Measurements from ENCODE around the gene DBNDD1.

Gene DBNDD1

DNA sequence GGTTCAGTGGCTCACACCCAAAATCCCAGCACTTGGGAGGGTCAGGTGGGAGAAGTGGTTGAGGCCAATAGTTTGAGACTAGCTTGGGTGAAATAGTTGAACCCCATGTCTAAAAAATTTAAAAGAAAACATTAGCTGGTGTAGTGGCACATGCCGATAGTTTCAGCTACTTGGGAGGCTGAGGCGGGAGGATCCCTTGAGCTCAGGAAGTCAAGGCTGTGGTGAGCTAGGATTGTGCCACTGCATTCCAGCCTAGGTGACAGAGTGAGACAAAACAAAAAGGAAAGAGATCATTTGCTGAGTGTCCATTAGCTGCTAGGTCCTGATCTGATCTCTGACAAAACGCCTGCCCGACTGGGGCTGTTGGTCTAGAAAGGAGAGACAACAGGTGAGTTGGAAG is 14.1 kb upstream of the DBNDD1 start:
- no peak overlapping the region for H3K9ac ChIP-seq (ENCODE audit: low read depth, low read length)
- no peak overlapping the region for H3K4me3 ChIP-seq (ENCODE audit: low read length)
- H3K27me3 ChIP-seq (ENCODE audit: control insufficient read depth, insufficient read depth, low read length), result no peaks in the 10 kb centered on the region
- peaks cover 41% of the 10 kb centered on the region for H3K36me3 ChIP-seq (ENCODE audit: insufficient read depth, low read length)
- no peaks in the 10 kb centered on the region for H3K4me1 ChIP-seq (ENCODE audit: control insufficient read depth, insufficient read depth, low read length)
- H3K9me3 ChIP-seq (replicated peaks; ENCODE audit: low read length), result no peaks in the 10 kb centered on the region
- no peak overlapping the region for H3K4me2 ChIP-seq (ENCODE audit: low read length)

DNA sequence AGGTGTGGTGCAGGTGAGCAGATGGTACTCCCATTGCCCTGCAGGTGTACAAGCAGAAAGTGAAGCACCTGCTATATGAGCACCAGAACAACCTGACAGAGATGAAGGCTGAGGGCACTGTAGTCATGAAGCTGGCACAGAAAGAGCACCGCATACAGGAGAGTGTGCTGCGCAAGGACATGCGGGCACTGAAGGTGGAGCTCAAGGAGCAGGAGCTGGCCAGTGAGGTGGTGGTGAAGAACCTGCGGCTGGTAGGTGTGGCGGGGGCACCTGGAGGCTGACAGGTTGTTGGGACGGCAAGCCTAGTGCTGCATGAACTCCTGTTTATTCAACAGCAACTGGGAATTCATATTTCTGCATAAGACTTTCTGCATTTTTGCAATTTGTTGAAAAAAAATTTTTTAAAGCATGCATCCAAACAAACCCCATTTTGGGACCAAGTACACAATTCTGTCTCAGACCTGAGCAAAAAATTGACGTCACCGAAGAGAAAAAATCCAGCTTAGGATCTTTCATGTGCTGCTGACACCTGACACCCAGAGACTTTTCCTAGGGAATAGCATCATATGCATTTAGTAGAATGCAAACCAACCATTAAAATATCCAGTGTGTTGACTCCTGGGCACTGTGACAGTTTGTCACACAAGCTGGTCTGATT is 13.5 kb upstream of the DBNDD1 start:
- Histone ChIP-seq H3K36me3 (ENCODE audit: insufficient read depth, low read length) (peaks cover 37% of the 10 kb centered on the region), H3K27me3 (ENCODE audit: control insufficient read depth, insufficient read depth, low read length) (no peaks in the 10 kb centered on the region)

DNA sequence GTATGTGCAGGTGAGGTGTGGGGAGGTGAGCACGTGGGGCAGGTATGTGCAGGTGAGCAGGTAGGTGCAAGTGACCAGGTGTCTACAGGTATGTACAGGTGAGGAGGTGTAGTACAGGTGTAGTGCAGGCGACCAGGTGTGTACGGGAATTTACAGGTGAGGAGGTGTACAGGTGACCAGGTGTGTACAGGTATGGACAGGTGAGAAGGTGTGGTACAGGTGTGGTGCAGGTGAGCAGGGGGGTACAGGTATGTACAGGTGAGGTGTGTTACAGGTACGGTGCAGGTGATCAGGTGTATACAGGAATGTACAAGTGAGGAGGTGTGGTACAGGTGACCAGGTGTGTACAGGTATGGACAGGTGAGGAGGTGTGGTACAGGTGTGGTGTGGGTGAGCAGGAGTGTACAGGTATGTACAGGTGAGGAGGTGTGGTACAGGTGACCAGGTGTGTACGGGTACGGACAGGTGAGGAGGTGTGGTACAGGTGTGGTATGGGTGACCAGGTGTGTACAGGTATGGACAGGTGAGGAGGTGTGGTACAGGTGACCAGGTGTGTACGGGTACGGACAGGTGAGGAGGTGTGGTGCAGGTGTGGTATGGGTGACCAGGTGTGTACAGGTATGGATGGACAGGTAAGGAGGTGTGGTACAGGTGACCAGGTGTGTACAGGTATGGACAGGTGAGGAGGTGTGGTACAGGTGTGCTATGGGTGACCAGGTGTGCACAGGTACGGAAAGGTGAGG is 12.8 kb upstream of the DBNDD1 start:
- H3K9me3 ChIP-seq (replicated peaks; ENCODE audit: low read length), result no peaks in the 10 kb centered on the region
- H3K4me3 ChIP-seq (ENCODE audit: low read length), result no peak overlapping the region
- H3K9ac ChIP-seq (ENCODE audit: low read depth, low read length), result no peak overlapping the region
- H3K36me3 ChIP-seq (ENCODE audit: insufficient read depth, low read length), result peaks cover 31% of the 10 kb centered on the region
- no peaks in the 10 kb centered on the region for H3K4me1 ChIP-seq (ENCODE audit: control insufficient read depth, insufficient read depth, low read length)
- no peaks in the 10 kb centered on the region for H3K27me3 ChIP-seq (ENCODE audit: control insufficient read depth, insufficient read depth, low read length)
- H3K4me2 ChIP-seq (ENCODE audit: low read length), result no peak overlapping the region

More for the DNA sequence above, 13.5 kb upstream of the DBNDD1 start:
- Histone ChIP-seq H3K9me3 (replicated peaks; ENCODE audit: low read length) (no peaks in the 10 kb centered on the region), H3K4me1 (ENCODE audit: control insufficient read depth, insufficient read depth, low read length) (no peaks in the 10 kb centered on the region), H3K4me3 (ENCODE audit: low read length) (no peak overlapping the region), H3K4me2 (ENCODE audit: low read length) (no peak overlapping the region), H3K9ac (ENCODE audit: low read depth, low read length) (no peak overlapping the region)

DNA sequence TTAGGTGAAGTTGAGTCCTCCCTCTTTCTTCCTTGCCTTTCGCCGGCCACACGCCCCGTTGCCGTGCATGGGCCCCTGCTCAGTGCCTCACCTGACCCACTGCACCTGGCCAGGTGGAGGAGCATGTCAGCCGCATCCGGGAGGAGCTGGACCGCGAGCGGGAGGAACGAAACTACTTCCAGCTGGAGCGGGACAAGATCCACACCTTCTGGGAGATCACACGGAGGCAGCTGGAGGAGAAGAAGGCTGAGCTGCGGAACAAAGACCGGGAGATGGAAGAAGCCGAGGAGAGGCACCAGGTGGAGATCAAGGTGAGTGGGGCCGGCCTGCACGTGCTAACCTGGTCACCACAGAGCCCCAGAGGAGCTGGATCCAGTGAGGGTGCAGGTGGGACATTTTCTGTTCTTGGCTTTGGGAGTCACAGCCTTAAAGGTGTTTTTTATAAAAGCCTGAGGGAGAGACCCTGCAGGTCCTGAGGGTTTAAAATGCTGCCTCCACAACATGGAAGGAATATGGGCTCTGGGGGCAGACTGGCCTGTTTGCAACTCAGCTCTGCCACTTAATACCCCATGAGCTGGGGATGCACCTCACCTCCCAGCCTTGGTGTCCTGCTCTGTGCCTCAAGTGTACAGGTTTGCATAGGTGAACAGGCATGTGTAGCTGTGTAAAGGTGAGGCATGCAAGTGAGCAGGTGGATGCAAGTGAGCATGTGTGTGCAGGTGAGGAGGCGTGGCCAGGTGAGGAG is 12.1 kb upstream of the DBNDD1 start:
- Histone ChIP-seq H3K4me1 (ENCODE audit: control insufficient read depth, insufficient read depth, low read length) (no peaks in the 10 kb centered on the region), H3K4me3 (ENCODE audit: low read length) (no peak overlapping the region), H3K9me3 (replicated peaks; ENCODE audit: low read length) (no peaks in the 10 kb centered on the region), H3K36me3 (ENCODE audit: insufficient read depth, low read length) (peaks cover 23% of the 10 kb centered on the region), H3K27me3 (ENCODE audit: control insufficient read depth, insufficient read depth, low read length) (no peaks in the 10 kb centered on the region), H3K9ac (ENCODE audit: low read depth, low read length) (no peak overlapping the region), H3K4me2 (ENCODE audit: low read length) (no peak overlapping the region)

DNA sequence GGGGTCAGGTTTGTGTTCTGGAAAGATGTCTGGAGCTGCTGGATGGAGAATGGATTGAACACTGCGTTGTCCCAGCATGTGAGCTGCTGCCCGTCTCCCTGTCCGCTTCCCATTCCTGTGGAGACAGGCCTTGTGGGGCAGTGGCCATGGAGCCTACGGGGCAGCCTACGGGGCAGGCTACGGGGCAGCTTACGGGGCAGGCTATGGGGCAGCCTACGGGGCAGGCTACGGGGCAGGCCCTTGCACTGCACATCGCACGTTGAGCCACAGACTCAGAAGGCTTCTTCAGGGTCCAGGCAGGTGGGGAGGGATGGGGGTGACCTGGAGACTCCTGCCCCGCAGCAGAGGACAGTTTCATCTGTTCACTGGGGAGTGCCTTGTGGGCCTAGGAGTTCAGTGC is 9.7 kb upstream of the DBNDD1 start:
- Histone ChIP-seq H3K4me2 (ENCODE audit: low read length) (no peak overlapping the region), H3K9me3 (replicated peaks; ENCODE audit: low read length) (no peaks in the 10 kb centered on the region), H3K4me3 (ENCODE audit: low read length) (no peak overlapping the region), H3K9ac (ENCODE audit: low read depth, low read length) (no peak overlapping the region), H3K27me3 (ENCODE audit: control insufficient read depth, insufficient read depth, low read length) (no peaks in the 10 kb centered on the region), H3K36me3 (ENCODE audit: insufficient read depth, low read length) (peaks cover 14% of the 10 kb centered on the region), H3K4me1 (ENCODE audit: control insufficient read depth, insufficient read depth, low read length) (no peaks in the 10 kb centered on the region)

DNA sequence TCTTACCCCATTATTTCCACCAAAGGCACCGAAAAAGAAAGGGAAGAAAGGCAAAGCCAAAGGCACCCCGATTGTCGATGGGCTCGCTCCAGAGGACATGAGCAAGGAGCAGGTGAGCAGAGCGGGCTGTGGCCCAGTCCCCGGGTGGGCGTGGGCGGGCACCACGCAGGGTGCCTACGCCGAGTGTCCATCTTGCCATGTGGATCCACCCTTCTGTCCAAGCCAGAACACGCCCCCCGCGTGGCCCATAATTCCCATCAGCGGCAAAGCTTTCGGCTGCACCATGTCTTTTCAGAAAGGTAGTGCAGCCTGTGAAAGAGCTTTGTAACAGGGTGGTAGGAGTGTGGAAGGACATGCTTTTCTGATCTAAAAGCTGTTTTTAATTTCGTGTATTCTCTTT is 8.4 kb upstream of the DBNDD1 start:
- Histone ChIP-seq H3K4me1 (ENCODE audit: control insufficient read depth, insufficient read depth, low read length) (peaks cover 6% of the 10 kb centered on the region), H3K4me3 (ENCODE audit: low read length) (no peak overlapping the region), H3K9ac (ENCODE audit: low read depth, low read length) (no peak overlapping the region), H3K36me3 (ENCODE audit: insufficient read depth, low read length) (peaks cover 10% of the 10 kb centered on the region), H3K4me2 (ENCODE audit: low read length) (no peak overlapping the region), H3K27me3 (ENCODE audit: control insufficient read depth, insufficient read depth, low read length) (no peaks in the 10 kb centered on the region), H3K9me3 (replicated peaks; ENCODE audit: low read length) (no peaks in the 10 kb centered on the region)

DNA sequence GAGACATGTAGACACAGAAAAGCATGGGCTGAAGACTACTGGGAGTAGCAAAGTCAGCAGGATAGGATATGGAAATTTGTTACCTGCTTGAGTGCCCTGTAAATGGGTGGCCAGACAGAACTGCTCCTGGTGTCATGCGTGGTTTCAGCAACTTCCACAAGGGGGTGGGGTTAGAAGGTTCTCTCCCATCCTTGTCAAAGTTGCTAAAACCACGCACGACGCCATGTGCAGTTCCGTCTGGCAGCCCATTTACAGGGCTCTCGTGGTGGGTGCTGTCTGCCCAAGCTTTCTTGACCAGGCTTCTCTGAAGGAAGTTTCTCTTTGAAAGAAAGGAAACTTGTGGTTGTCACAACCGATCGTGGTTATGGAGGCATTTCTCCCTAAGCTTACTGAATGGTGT is 6.9 kb upstream of the DBNDD1 start:
- Histone ChIP-seq H3K27me3 (ENCODE audit: control insufficient read depth, insufficient read depth, low read length) (no peaks in the 10 kb centered on the region), H3K4me1 (ENCODE audit: control insufficient read depth, insufficient read depth, low read length) (peaks cover 13% of the 10 kb centered on the region), H3K36me3 (ENCODE audit: insufficient read depth, low read length) (no peaks in the 10 kb centered on the region), H3K4me2 (ENCODE audit: low read length) (no peak overlapping the region), H3K9ac (ENCODE audit: low read depth, low read length) (no peak overlapping the region), H3K4me3 (ENCODE audit: low read length) (no peak overlapping the region), H3K9me3 (replicated peaks; ENCODE audit: low read length) (no peaks in the 10 kb centered on the region)

DNA sequence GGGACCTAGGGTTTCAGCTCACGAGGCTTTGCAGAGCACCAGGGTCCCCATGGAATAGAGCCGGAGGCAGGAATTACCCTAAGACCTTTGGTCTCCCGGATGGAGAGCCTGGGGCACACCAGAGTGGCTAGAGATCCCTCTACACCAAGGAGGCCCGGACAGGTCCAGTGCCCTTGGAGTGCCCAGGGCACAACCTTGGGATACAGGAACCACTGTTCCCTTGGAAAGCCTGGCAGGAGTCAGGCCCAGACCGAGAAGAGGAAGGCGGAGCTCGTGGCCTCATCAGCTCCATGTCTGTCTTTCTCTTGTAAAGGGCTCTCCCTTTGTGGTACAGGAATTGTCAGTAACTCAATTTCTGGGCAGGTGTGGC is 3.8 kb upstream of the DBNDD1 start:
- peaks cover 35% of the 10 kb centered on the region for H3K4me1 ChIP-seq (ENCODE audit: control insufficient read depth, insufficient read depth, low read length)

DNA sequence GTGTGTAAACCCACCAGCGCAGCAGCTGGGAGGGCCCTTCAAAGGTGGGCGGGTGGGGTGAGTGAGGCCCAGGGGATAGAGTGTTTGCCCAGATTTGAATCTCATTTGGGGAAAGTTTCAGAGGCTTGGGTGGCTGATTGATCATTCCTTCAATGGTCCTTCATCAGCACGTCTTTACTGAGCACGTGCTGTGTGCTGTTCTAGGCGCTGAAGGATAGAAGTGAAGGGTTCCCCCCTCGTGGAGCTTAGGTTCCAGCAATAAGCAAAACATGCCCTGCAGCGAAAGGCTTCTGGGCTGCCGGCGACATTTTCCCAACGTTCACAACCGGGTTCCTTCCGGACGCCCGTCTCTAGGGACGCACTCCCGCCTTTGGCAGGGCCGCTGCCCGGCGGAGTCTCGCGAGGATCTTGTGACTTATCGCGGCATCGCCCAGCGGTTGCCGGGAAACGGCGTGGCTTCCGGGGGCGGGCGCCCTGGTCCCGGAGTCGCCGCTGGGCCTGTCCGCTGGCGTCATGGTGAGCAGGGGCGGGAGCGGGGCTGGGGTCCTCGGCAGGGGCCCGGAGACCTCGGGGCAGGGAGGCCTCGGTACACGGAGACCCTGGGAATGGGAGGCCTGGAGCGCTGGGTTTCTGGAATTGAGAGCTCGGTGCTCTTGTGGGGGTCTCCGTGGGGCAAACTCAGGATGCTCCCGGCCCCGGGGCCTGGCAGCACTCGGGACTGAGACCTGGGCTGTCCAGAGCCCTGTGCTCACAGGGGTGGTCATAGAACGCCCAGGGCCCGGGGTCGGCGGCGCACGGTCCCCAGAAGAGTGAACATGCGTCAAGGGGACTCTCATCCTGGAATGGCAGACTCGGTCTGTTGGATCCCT is 3.2 kb upstream of the DBNDD1 start:
- no peaks in the 10 kb centered on the region for H3K9me3 ChIP-seq (replicated peaks; ENCODE audit: low read length)
- no peaks in the 10 kb centered on the region for H3K27me3 ChIP-seq (ENCODE audit: control insufficient read depth, insufficient read depth, low read length)
- H3K4me2 ChIP-seq (ENCODE audit: low read length), result peak overlapping the region; percentile 96
- H3K9ac ChIP-seq (ENCODE audit: low read depth, low read length), result peak overlapping the region; percentile 95
- H3K36me3 ChIP-seq (ENCODE audit: insufficient read depth, low read length), result no peaks in the 10 kb centered on the region
- H3K4me3 ChIP-seq (ENCODE audit: low read length), result peak overlapping the region; percentile 91
- H3K4me1 ChIP-seq (ENCODE audit: control insufficient read depth, insufficient read depth, low read length), result peaks cover 35% of the 10 kb centered on the region

More for the DNA sequence above, 3.8 kb upstream of the DBNDD1 start:
- H3K36me3 ChIP-seq (ENCODE audit: insufficient read depth, low read length), result no peaks in the 10 kb centered on the region
- peak overlapping the region; percentile 95 for H3K9ac ChIP-seq (ENCODE audit: low read depth, low read length)
- H3K4me3 ChIP-seq (ENCODE audit: low read length), result peak overlapping the region; percentile 91
- peak overlapping the region; percentile 96 for H3K4me2 ChIP-seq (ENCODE audit: low read length)
- H3K9me3 ChIP-seq (replicated peaks; ENCODE audit: low read length), result no peaks in the 10 kb centered on the region
- no peaks in the 10 kb centered on the region for H3K27me3 ChIP-seq (ENCODE audit: control insufficient read depth, insufficient read depth, low read length)

DNA sequence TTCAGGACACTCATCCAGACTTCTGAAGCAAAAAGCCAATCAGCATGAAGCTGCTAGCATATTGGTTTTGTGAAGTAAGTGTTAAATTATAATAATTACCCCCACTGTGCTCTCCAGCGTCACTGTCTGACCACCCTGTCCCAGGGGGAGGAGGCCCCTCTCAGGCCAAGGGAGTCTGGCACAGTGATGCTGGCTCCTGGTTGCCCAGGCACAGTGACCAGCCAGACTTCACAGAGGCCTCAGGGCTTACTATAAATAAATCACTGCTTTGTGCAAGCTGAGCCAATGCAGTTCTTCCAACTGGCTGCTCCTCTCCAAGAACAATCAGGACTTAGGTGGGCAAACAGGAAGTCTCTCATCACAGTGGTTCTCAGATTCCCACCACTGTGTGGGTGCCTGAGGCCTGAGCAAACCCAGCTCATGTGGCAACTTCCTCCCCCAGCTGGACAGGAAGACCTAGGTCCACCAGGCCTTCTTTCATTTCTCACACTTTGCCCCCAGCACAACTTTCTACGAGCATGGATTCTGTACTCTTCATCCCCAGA is 1.7 kb upstream of the DBNDD1 start:
- Histone ChIP-seq H3K27me3 (ENCODE audit: control insufficient read depth, insufficient read depth, low read length) (no peaks in the 10 kb centered on the region), H3K4me1 (ENCODE audit: control insufficient read depth, insufficient read depth, low read length) (peaks cover 35% of the 10 kb centered on the region), H3K4me3 (ENCODE audit: low read length) (no peak overlapping the region), H3K4me2 (ENCODE audit: low read length) (no peak overlapping the region), H3K9me3 (replicated peaks; ENCODE audit: low read length) (no peaks in the 10 kb centered on the region), H3K9ac (ENCODE audit: low read depth, low read length) (no peak overlapping the region), H3K36me3 (ENCODE audit: insufficient read depth, low read length) (no peaks in the 10 kb centered on the region)
